ENCODE data around the gene BTBD16. TPM values are rescaled to one million over a fixed set of nuclear protein-coding genes. Genes with fewer than 3 reads are reported as not detected.

Gene BTBD16
- total and polyA plus RNA-seq, 2 donors (not counting 3 experiments of a cell fraction or from before 2014, with no cell fraction given) = 0.04 TPM; not detected in 1

GRCh38 chr10:122308417-122309141, 37.5 kb downstream of the BTBD16 start:
- FAIRE-seq = no peak
- H3K9ac ChIP-seq (replicated peaks; ENCODE audit: extremely low read depth, insufficient read depth, low read length) = peak overlapping the region; percentile 82
- intact Hi-C loops (cut with micrococcal nuclease) = loop anchor here (1.0 to 5.0 kb wide), 3 partner anchors 195 to 544 kb away; no protein-coding TSS in a partner anchor

More at GRCh38 chr10:122308417-122309141, 37.5 kb downstream of the BTBD16 start:
- Histone ChIP-seq H3K4me1 (ENCODE audit: control insufficient read depth, extremely low read depth, insufficient read depth, low read length) (peaks cover 44% of the 10 kb centered on the region), H3K9me1 (replicated peaks; ENCODE audit: control insufficient read depth, extremely low read depth, insufficient read depth, low read length) (no peaks in the 10 kb centered on the region), H3K79me2 (ENCODE audit: control insufficient read depth, insufficient read depth, low read length) (no peaks in the 10 kb centered on the region), H3K4me2 (ENCODE audit: insufficient read depth, low read length) (peak overlapping the region; percentile 19), H3K27ac (ENCODE audit: insufficient read depth, low read depth, low read length) (peak overlapping the region; percentile 93), H3K4me3 (replicated peaks in 1 of 3; ENCODE audit: insufficient read depth in 1 of 3, low read depth in 1 of 3, low read length in 3 of 3) (no peak overlapping the region), H3K27me3 (ENCODE audit: control insufficient read depth in 2 of 2, insufficient read depth in 2 of 2, low read length in 2 of 2) (no peaks in the 10 kb centered on the region), H2AFZ (ENCODE audit: low read depth, low read length) (peak overlapping the region; percentile 40), H3K36me3 (ENCODE audit: control insufficient read depth in 2 of 2, extremely low read depth in 1 of 2, insufficient read depth in 2 of 2, low read length in 2 of 2) (no peaks in the 10 kb centered on the region), H3K9me3 (replicated peaks; ENCODE audit: control insufficient read depth, insufficient read depth, low read length) (no peaks in the 10 kb centered on the region), H4K20me1 (replicated peaks; ENCODE audit: control insufficient read depth, extremely low read depth, insufficient read depth, low read length) (no peaks in the 10 kb centered on the region)
- TF ChIP-seq MAX (IDR thresholded peaks at IDR 0.05; ENCODE audit: insufficient read depth, insufficient read length) = no peak
- TF ChIP-seq POLR2A (IDR thresholded peaks at IDR 0.05; ENCODE audit: low read depth, low read length) = no peak
- TF ChIP-seq MYC (IDR thresholded peaks at IDR 0.05; ENCODE audit: low read depth, low read length) = no peak
- TF ChIP-seq FOS (IDR thresholded peaks at IDR 0.05; ENCODE audit: borderline replicate concordance, insufficient read depth, low read length) = no peak
- TF ChIP-seq EZH2 (IDR thresholded peaks at IDR 0.05; ENCODE audit: borderline replicate concordance, low read depth, low read length, severe bottlenecking) = no peak
- no peak for TF ChIP-seq JUN (IDR thresholded peaks at IDR 0.05; ENCODE audit: borderline replicate concordance, insufficient read depth, insufficient read length, low read depth)
- no peak for TF ChIP-seq CTCF (IDR thresholded peaks at IDR 0.05; ENCODE audit: extremely low read depth in 1 of 2, insufficient read depth in 1 of 2, low read depth in 1 of 2, low read length in 2 of 2)
- no peak for TF ChIP-seq GATA2 (IDR thresholded peaks at IDR 0.05; ENCODE audit: insufficient read depth, insufficient read length, low read depth, low read length)
- no peak for TF ChIP-seq POLR2AphosphoS5 (IDR thresholded peaks at IDR 0.05; ENCODE audit: insufficient read depth, low read depth, low read length)
- DNase-seq (ENCODE audit: low read depth, low spot score) = peak; percentile 12
- dilution Hi-C loops (cut with MboI; ENCODE audit: extremely low pct_ligation_motif_present, low sequenced_read_pairs) = no loop called here
- ChIA-PET CTCF (interaction anchor here (0.9 to 5.9 kb wide), 11 partner anchors 10 to 257 kb away, joined by 3 to 76 read pairs (median 6); partner anchors contain the start of gene PLEKHA1), POLR2A (interaction anchor here (1.4 to 1.6 kb wide), 2 partner anchors 41 to 66 kb away, joined by 3 to 9 read pairs; partner anchors contain the start of gene PLEKHA1)
- TSS peak; percentile 63 for BruUV-seq (replicated peaks)
